HEK293 (cell line): ENCODE measurements around the gene INHA.

Experiments used
- CTCF ChIA-PET: fragments of 350-600 bp; formaldehyde crosslinking; extraction: SDS; loops from one replicate; lab custom pipeline; 2021; ENCODE audit warnings: antibody characterized with exemption; lab: Yijun Ruan, JAX
- POLR2A ChIA-PET: fragments of 300-600 bp; formaldehyde crosslinking; extraction: SDS; loops from one replicate; lab custom pipeline; 2020; ENCODE audit warnings: antibody characterized with exemption, inconsistent platforms; lab: Yijun Ruan, JAX
- H3K27ac ChIP-seq: fragments of 200-500 bp; sonication (Bioruptor generic); 2 replicates; pipeline ENCODE4 v1.5.1; 2014; ENCODE audit warnings: low read depth, low read length, control low read depth, inconsistent platforms; ENCODE audit errors: extremely low read depth
- H3K36me3 ChIP-seq, 2 experiments: fragments of 200-500 bp in 1 of 2; sonication (Bioruptor generic) in 1 of 2; 1 replicate in 1 of 2; 2 replicates in 1 of 2; pipeline ENCODE4 v1.5.1; 2014 to 2017; ENCODE audit warnings: inconsistent platforms in 2 of 2, low read length in 2 of 2; ENCODE audit not compliant: control insufficient read depth in 2 of 2, insufficient read depth in 1 of 2
- H3K4me1 ChIP-seq: fragments of 200-500 bp; sonication (Bioruptor generic); 2 replicates; pipeline ENCODE4 v1.5.1; 2014; ENCODE audit warnings: mild to moderate bottlenecking, low read length, inconsistent platforms; ENCODE audit not compliant: control insufficient read depth, insufficient read depth
- H3K4me3 ChIP-seq: 2 replicates; pipeline ENCODE4 v1.5.1; 2011; ENCODE audit warnings: low read depth, mild to moderate bottlenecking, control low read depth, low read length, moderate library complexity
- H3K9me3 ChIP-seq: fragments of 200-500 bp; sonication (Bioruptor generic); 2 replicates; pipeline ENCODE4 v1.5.1; 2014; ENCODE audit warnings: low read depth, low read length, inconsistent platforms; ENCODE audit not compliant: control insufficient read depth, insufficient read depth
- BCL11A ChIP-seq: fragments of 450-650 bp; formaldehyde crosslinking; IDR thresholded peaks from 2 replicates; pipeline ENCODE4 v1.5.1; 2016; ENCODE audit warnings: low read depth, missing biosample characterization, missing genetic modification characterization
- MZF1 ChIP-seq: fragments of 450-650 bp; formaldehyde crosslinking; IDR thresholded peaks from 2 replicates; pipeline ENCODE4 v1.5.1; 2017; ENCODE audit warnings: missing biosample characterization, missing genetic modification characterization, borderline replicate concordance
- OSR2 ChIP-seq: fragments of 450-650 bp; formaldehyde crosslinking; IDR thresholded peaks from 2 replicates; pipeline ENCODE4 v1.5.1; 2016; ENCODE audit warnings: missing biosample characterization, missing genetic modification characterization
- YY2 ChIP-seq: fragments of 450-650 bp; formaldehyde crosslinking; IDR thresholded peaks from 2 replicates; pipeline ENCODE4 v1.5.1; 2016; ENCODE audit warnings: missing biosample characterization, missing genetic modification characterization
- ZNF16 ChIP-seq: fragments of 450-650 bp; formaldehyde crosslinking; IDR thresholded peaks from 2 replicates; pipeline ENCODE4 v1.5.1; 2016; ENCODE audit warnings: low read depth, missing biosample characterization, missing genetic modification characterization
- ZNF223 ChIP-seq: fragments of 450-650 bp; formaldehyde crosslinking; IDR thresholded peaks from 2 replicates; pipeline ENCODE4 v1.5.1; 2016; ENCODE audit warnings: missing biosample characterization, missing genetic modification characterization
- ZNF248 ChIP-seq: fragments of 450-650 bp; formaldehyde crosslinking; IDR thresholded peaks from 2 replicates; pipeline ENCODE4 v1.5.1; 2017; ENCODE audit warnings: missing biosample characterization, missing genetic modification characterization
- ZNF426 ChIP-seq: fragments of 450-650 bp; formaldehyde crosslinking; IDR thresholded peaks from 2 replicates; pipeline ENCODE4 v1.5.1; 2017; ENCODE audit warnings: missing biosample characterization, missing genetic modification characterization, mild to moderate bottlenecking, inconsistent platforms, moderate library complexity
- ZNF510 ChIP-seq: fragments of 450-650 bp; formaldehyde crosslinking; IDR thresholded peaks from 2 replicates; pipeline ENCODE4 v1.5.1; 2018; ENCODE audit warnings: mild to moderate bottlenecking, missing genetic modification characterization, missing biosample characterization; ENCODE audit not compliant: insufficient replicate concordance
- ZNF529 ChIP-seq: fragments of 450-650 bp; formaldehyde crosslinking; IDR thresholded peaks from 2 replicates; pipeline ENCODE4 v1.5.1; 2017; ENCODE audit warnings: missing genetic modification characterization, missing biosample characterization; ENCODE audit not compliant: insufficient replicate concordance
- ZNF549 ChIP-seq: fragments of 450-650 bp; IDR thresholded peaks from 2 replicates; pipeline ENCODE4 v1.5.1; 2018; ENCODE audit warnings: missing biosample characterization, missing genetic modification characterization, mild to moderate bottlenecking, inconsistent platforms, moderate library complexity
- ZNF621 ChIP-seq: fragments of 450-650 bp; formaldehyde crosslinking; IDR thresholded peaks from 2 replicates; pipeline ENCODE4 v1.5.1; 2017; ENCODE audit warnings: missing biosample characterization, missing genetic modification characterization
- ZNF707 ChIP-seq: fragments of 450-650 bp; formaldehyde crosslinking; IDR thresholded peaks from 2 replicates; pipeline ENCODE4 v1.5.1; 2016; ENCODE audit warnings: missing biosample characterization, missing genetic modification characterization
- ZNF768 ChIP-seq: fragments of 450-650 bp; formaldehyde crosslinking; IDR thresholded peaks from 2 replicates; pipeline ENCODE4 v1.5.1; 2018; ENCODE audit warnings: missing biosample characterization, mild to moderate bottlenecking, missing genetic modification characterization
- ZSCAN30 ChIP-seq: fragments of 450-650 bp; IDR thresholded peaks from 2 replicates; pipeline ENCODE4 v1.5.1; 2018; ENCODE audit warnings: missing biosample characterization, mild to moderate bottlenecking, missing genetic modification characterization, moderate library complexity
- TF ChIP-seq, protein P1 (sequence below): fragments of 450-650 bp; formaldehyde crosslinking; IDR thresholded peaks from 2 replicates; pipeline ENCODE4 v1.5.0; 2017; ENCODE audit warnings: missing biosample characterization, missing genetic modification characterization, borderline replicate concordance
- TF ChIP-seq, protein P2 (sequence below): fragments of 450-650 bp; formaldehyde crosslinking; IDR thresholded peaks from 2 replicates; pipeline ENCODE4 v1.5.1; 2016; ENCODE audit warnings: missing biosample characterization, missing genetic modification characterization
- TF ChIP-seq, protein P3 (sequence below): fragments of 450-650 bp; formaldehyde crosslinking; IDR thresholded peaks from 2 replicates; pipeline ENCODE4 v1.5.1; 2016; ENCODE audit warnings: missing biosample characterization, missing genetic modification characterization
- TF ChIP-seq, protein P4 (sequence below): fragments of 450-650 bp; formaldehyde crosslinking; conservative IDR thresholded peaks from 2 replicates; pipeline ENCODE4 v1.5.1; 2016; ENCODE audit warnings: low read depth, missing biosample characterization, missing genetic modification characterization
- TF ChIP-seq, protein P5 (sequence below): fragments of 450-650 bp; formaldehyde crosslinking; conservative IDR thresholded peaks from 2 replicates; pipeline ENCODE4 v1.5.1; 2016; ENCODE audit warnings: low read depth, missing biosample characterization, missing genetic modification characterization

Gene INHA

DNA sequence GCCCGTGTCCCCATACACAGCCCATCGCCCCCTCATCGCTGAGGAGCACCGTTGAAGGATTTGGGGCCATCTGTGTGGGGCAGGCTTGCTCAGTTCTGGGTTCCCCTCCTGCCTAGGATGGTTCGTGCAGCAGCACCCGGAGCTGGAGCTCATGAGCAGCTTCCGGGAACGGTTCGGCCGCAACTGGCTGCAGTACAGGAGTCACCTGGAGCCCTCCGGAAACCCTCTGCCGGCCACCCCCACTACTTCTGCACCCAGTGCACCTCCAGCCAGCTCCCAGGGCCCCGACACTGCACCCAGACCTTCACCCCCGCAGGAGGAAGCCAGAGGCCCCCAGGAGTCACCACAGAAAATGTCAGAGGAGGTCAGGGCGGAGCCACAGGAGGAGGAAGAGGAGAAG lies 35.8 kb downstream of the INHA start:
- CTCF ChIA-PET: interaction anchor here (0.7 to 0.8 kb wide), 2 partner anchors 76 to 99 kb away, joined by 3 read pairs; no protein-coding TSS in a partner anchor
- H3K9me3 ChIP-seq: no peaks in the 10 kb centered on the region
- no peak overlapping the region for H3K4me3 ChIP-seq
- TF ChIP-seq, protein P1, sequence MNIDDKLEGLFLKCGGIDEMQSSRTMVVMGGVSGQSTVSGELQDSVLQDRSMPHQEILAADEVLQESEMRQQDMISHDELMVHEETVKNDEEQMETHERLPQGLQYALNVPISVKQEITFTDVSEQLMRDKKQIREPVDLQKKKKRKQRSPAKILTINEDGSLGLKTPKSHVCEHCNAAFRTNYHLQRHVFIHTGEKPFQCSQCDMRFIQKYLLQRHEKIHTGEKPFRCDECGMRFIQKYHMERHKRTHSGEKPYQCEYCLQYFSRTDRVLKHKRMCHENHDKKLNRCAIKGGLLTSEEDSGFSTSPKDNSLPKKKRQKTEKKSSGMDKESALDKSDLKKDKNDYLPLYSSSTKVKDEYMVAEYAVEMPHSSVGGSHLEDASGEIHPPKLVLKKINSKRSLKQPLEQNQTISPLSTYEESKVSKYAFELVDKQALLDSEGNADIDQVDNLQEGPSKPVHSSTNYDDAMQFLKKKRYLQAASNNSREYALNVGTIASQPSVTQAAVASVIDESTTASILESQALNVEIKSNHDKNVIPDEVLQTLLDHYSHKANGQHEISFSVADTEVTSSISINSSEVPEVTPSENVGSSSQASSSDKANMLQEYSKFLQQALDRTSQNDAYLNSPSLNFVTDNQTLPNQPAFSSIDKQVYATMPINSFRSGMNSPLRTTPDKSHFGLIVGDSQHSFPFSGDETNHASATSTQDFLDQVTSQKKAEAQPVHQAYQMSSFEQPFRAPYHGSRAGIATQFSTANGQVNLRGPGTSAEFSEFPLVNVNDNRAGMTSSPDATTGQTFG: no peak
- TF ChIP-seq ZNF549 (tag by site-specific recombination) (no peak), ZNF529 (tag by site-specific recombination) (no peak), ZNF768 (no peak), ZNF426 (tag by site-specific recombination) (no peak), OSR2 (tag by site-specific recombination) (no peak), ZNF621 (no peak), BCL11A (no peak), ZNF223 (tag by site-specific recombination) (no peak), ZSCAN30 (tag by site-specific recombination) (no peak), MZF1 (tag by site-specific recombination) (no peak), YY2 (tag by site-specific recombination) (no peak), ZNF16 (tag by site-specific recombination) (no peak), ZNF248 (tag by site-specific recombination) (no peak)
- TF ChIP-seq, protein P2, sequence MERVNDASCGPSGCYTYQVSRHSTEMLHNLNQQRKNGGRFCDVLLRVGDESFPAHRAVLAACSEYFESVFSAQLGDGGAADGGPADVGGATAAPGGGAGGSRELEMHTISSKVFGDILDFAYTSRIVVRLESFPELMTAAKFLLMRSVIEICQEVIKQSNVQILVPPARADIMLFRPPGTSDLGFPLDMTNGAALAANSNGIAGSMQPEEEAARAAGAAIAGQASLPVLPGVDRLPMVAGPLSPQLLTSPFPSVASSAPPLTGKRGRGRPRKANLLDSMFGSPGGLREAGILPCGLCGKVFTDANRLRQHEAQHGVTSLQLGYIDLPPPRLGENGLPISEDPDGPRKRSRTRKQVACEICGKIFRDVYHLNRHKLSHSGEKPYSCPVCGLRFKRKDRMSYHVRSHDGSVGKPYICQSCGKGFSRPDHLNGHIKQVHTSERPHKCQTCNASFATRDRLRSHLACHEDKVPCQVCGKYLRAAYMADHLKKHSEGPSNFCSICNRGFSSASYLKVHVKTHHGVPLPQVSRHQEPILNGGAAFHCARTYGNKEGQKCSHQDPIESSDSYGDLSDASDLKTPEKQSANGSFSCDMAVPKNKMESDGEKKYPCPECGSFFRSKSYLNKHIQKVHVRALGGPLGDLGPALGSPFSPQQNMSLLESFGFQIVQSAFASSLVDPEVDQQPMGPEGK (tag by site-specific recombination): no peak
- TF ChIP-seq, all 188 proteins: peak for 0
- POLR2A ChIA-PET: interaction anchor here (1.0 kb wide), 1 partner anchor 10 kb away, joined by 3 read pairs; no protein-coding TSS in a partner anchor
- H3K36me3 ChIP-seq: peaks cover 4 to 68% of the 10 kb centered on the region in 2 experiments; a peak in 2 of 3 replicates
- H3K27ac ChIP-seq: no peak overlapping the region
- H3K4me1 ChIP-seq: no peaks in the 10 kb centered on the region

DNA sequence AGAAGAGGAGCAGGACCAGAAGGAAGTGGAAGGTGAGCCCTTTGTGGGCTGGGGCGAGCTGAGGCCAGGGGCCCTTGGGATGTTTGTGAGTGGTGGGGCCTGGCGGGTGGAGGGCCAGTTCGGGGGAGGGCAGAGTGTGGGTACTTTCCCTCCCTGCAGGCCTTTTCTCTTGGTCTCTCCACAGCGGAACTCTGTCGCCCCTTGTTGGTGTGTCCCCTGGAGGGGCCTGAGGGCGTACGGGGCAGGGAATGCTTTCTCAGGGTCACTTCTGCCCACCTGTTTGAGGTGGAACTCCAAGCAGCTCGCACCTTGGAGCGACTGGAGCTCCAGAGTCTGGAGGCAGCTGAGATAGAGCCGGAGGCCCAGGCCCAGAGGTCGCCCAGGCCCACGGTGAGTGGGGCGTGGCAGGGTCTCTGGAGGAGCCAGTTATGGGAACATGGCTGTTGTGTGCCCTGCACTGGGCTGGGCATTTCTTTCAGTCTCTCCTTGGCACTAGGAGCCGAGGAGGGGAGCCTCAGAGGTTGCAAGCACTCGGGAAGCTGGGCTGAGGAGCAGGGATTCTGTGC lies 36.4 kb downstream of the INHA start:
- ChIA-PET CTCF (no interaction called here), POLR2A (no interaction called here)
- peaks cover 4 to 68% of the 10 kb centered on the region in 2 experiments; a peak in 2 of 3 replicates for H3K36me3 ChIP-seq
- no peaks in the 10 kb centered on the region for H3K9me3 ChIP-seq
- H3K27ac ChIP-seq: no peak overlapping the region
- no peak overlapping the region for H3K4me3 ChIP-seq
- no peaks in the 10 kb centered on the region for H3K4me1 ChIP-seq
- TF ChIP-seq, protein P3, sequence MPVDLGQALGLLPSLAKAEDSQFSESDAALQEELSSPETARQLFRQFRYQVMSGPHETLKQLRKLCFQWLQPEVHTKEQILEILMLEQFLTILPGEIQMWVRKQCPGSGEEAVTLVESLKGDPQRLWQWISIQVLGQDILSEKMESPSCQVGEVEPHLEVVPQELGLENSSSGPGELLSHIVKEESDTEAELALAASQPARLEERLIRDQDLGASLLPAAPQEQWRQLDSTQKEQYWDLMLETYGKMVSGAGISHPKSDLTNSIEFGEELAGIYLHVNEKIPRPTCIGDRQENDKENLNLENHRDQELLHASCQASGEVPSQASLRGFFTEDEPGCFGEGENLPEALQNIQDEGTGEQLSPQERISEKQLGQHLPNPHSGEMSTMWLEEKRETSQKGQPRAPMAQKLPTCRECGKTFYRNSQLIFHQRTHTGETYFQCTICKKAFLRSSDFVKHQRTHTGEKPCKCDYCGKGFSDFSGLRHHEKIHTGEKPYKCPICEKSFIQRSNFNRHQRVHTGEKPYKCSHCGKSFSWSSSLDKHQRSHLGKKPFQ (tag by site-specific recombination): no peak
- TF ChIP-seq, protein P4, sequence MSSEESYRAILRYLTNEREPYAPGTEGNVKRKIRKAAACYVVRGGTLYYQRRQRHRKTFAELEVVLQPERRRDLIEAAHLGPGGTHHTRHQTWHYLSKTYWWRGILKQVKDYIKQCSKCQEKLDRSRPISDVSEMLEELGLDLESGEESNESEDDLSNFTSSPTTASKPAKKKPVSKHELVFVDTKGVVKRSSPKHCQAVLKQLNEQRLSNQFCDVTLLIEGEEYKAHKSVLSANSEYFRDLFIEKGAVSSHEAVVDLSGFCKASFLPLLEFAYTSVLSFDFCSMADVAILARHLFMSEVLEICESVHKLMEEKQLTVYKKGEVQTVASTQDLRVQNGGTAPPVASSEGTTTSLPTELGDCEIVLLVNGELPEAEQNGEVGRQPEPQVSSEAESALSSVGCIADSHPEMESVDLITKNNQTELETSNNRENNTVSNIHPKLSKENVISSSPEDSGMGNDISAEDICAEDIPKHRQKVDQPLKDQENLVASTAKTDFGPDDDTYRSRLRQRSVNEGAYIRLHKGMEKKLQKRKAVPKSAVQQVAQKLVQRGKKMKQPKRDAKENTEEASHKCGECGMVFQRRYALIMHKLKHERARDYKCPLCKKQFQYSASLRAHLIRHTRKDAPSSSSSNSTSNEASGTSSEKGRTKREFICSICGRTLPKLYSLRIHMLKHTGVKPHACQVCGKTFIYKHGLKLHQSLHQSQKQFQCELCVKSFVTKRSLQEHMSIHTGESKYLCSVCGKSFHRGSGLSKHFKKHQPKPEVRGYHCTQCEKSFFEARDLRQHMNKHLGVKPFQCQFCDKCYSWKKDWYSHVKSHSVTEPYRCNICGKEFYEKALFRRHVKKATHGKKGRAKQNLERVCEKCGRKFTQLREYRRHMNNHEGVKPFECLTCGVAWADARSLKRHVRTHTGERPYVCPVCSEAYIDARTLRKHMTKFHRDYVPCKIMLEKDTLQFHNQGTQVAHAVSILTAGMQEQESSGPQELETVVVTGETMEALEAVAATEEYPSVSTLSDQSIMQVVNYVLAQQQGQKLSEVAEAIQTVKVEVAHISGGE (tag by site-specific recombination): no peak
- TF ChIP-seq, protein P5, sequence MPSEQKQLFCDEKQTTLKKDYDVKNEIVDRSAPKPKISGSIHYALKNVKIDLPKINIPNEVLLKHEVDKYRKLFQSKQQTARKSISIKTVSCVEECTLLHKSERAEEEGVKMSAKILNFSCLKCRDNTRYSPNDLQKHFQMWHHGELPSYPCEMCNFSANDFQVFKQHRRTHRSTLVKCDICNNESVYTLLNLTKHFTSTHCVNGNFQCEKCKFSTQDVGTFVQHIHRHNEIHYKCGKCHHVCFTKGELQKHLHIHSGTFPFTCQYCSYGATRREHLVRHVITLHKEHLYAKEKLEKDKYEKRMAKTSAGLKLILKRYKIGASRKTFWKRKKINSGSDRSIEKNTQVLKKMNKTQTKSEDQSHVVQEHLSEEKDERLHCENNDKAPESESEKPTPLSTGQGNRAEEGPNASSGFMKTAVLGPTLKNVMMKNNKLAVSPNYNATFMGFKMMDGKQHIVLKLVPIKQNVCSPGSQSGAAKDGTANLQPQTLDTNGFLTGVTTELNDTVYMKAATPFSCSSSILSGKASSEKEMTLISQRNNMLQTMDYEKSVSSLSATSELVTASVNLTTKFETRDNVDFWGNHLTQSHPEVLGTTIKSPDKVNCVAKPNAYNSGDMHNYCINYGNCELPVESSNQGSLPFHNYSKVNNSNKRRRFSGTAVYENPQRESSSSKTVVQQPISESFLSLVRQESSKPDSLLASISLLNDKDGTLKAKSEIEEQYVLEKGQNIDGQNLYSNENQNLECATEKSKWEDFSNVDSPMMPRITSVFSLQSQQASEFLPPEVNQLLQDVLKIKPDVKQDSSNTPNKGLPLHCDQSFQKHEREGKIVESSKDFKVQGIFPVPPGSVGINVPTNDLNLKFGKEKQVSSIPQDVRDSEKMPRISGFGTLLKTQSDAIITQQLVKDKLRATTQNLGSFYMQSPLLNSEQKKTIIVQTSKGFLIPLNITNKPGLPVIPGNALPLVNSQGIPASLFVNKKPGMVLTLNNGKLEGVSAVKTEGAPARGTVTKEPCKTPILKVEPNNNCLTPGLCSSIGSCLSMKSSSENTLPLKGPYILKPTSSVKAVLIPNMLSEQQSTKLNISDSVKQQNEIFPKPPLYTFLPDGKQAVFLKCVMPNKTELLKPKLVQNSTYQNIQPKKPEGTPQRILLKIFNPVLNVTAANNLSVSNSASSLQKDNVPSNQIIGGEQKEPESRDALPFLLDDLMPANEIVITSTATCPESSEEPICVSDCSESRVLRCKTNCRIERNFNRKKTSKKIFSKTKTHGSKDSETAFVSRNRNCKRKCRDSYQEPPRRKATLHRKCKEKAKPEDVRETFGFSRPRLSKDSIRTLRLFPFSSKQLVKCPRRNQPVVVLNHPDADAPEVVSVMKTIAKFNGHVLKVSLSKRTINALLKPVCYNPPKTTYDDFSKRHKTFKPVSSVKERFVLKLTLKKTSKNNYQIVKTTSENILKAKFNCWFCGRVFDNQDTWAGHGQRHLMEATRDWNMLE (tag by site-specific recombination): no peak
- TF ChIP-seq ZNF248 (tag by site-specific recombination): no peak
- TF ChIP-seq ZNF707 (tag by site-specific recombination): no peak
- TF ChIP-seq ZNF510: no peak
